HG03378 (cell line): ENCODE results near the gene BANF2.
"Not testable (repeated sequence)": the region's sequence is repeated elsewhere in the genome, so short reads cannot be mapped to it uniquely, and the experiment has no call there.

Experiments
- ATAC-seq: cut with Tn5 transposase; IDR thresholded peaks from one replicate; pipeline ENCODE4 v1.9.1; 2021; ENCODE audit warnings: mild to moderate bottlenecking, moderate library complexity; ENCODE audit not compliant: unreplicated experiment

BANF2 gene

DNA sequence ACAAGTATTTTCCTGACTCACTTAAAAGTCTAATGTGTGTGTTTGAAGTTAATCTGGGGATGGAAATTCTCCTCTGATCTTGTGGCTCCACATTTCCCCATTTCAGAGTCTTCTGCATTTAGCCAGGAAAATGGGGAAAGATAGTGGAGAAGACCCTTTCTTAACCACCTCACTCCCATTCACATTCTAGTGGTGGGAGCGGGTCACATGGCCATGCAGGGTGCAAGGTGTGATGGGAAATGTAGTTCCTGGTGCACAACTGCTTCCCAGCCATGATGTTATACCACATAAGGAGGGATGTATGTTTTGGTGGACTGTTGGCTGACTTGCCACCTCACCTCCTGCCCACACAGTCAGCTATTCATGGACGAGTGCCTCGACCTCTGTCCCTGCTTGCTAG, 61.8 kb downstream of the BANF2 start:
- no peak for ATAC-seq

DNA sequence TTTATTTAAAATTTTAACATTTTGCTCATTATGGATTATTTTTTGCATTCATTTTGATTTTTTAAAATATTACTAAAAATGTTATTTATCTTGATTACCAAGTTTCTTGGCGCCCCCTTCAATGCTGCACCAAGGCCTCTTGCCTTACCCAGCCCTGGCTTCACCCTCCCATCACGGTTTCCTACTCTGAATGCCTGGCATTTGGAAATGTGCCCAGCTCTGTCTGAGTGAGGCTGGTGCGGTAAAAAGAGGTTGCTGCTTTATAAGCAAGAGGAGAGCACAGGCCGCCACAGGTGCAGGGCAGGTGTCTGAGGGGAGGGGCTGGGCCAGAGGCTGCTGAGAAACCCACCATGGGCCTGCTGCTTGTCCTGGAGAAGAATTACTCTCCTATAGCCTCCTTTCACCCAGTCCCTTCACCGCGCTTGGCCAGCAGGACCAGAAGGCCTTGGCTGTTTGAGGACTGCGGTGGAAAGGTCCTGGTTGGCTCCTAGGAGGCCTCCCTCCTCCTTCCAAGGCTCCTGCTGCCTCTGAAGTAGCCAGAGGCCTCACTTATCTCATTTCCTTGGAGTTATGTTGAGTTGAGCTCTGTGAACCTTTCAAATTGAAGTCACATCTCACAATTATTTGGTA, 62.6 kb downstream of the BANF2 start:
- no peak for ATAC-seq

DNA sequence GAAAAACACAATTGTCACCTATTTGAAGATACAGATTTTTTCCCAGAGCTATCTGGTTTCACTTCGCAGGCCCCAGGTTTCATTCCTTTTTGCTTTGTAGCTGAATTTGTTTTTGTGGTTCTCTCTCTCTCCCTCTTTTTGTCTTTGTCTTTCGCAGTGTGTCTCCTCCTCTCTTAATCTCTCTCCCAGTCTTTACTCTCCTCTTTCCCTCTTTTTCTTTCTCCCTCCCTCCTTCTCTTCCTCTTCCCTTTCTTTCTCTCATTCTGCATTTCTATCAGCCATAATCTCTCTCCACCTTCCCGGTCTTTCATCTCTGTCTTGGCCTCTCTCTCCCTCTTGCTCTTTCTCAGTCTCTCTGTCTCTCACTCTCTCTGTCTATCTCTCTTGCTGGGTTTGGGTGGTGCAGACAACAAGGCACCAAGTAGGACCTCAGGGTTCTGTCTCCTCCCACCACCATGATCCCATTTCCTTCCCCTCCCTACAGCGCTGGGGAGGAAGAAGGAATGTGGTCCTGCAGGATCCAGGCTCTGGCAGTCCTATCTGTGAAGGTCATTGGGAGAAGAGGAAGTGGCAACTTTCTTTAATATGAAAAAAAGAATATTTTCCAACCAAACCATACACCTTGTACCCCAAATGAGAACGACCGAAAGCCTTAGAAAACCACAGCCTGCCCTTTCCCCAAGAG, 63.2 kb downstream of the BANF2 start:
- no peak for ATAC-seq

DNA sequence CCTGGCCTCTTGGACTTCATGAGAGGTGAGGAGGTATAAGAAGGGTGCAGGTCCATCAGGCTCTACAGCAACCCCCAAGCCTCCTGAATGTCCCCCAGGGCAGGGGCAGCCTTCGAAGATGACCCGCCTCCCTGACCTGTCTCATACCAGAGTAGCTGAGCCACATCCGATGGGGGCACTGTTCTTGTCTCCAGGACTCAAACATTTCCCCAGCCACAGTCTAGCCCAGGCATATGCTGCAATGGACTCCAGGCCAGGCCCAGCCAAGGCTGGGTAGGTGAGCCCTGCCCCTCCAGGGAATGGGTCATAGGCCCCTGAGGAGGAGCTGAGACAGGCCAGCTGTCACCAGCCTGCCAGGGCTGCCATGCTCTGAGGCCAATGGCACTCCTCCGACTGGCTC, 65.3 kb downstream of the BANF2 start:
- ATAC-seq = no peak

DNA sequence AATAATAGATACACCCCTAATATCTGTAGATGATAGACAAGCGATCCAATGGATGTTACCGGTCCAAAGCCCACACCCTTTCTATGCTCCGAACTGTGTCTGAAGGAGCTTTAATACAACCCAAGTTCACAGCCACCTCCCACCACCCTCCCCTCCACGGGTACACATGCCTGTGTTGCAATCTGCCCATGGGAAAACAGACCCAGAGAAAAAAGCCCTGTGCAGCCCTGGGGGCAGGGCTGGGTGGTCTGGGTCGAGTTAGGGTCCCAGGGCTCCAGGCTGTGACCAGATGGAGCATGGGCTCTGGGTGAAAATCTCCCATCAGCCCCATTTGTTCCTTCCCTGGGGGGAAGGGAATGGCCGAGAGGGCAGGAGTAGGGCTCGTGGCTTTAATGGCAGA, 65.8 kb downstream of the BANF2 start:
- ATAC-seq = no peak

DNA sequence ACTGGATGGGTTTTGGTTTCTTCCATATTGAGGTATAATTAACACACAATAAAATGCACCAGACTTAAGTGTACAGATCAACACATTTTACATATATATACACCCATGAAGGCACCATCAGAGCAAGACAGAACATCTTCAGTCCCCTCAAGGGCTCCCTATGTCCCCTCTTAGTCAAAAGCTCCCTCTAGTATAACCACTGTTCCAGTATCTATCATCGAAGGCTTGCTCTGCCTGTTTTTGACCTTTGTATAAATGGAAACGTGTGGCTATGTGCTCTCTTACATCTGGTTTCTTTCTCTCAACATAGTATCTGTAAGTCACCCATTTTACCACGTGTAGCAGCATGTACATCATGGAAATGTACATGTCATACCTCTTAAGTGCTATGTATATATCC, 66.5 kb downstream of the BANF2 start:
- ATAC-seq = no peak

DNA sequence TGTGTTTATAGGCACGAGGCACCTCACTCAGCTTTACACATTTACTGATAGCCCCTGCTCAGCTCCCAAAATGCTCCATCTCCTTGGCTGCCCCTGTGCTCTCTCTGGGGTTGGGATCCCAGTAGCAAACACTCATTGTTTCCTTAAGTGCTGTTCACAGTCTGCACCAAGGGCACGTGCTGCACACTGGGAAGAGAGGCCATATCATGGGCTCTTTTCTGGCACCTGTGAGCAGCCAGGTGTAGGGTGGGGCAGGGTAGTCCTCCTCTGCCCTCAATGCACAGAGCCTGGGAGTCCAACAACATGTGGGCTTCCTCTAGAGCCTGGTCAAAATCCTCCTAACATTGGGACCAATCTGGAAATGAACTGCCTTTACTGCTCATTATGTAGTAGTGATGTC, 67.9 kb downstream of the BANF2 start:
- ATAC-seq = no peak

DNA sequence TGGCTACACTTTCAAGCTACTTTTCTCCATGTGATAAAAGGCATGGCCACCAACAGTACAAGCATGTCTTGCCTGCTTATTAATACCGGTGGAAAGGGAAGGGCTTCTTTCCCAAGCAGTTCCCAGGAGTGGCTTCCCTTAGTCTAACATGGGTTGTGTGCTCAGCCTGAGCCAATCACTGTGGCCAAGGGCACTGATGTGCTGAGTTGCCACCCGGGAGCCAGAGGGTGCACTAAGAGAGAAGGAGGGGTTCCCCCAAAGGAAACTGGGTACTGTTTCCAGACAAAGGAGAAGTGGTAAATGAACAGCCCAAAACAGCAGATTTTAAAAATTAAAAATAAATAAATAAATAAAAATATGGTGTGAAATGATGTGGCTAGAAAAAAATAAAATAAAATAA, 68.5 kb downstream of the BANF2 start:
- no peak for ATAC-seq

DNA sequence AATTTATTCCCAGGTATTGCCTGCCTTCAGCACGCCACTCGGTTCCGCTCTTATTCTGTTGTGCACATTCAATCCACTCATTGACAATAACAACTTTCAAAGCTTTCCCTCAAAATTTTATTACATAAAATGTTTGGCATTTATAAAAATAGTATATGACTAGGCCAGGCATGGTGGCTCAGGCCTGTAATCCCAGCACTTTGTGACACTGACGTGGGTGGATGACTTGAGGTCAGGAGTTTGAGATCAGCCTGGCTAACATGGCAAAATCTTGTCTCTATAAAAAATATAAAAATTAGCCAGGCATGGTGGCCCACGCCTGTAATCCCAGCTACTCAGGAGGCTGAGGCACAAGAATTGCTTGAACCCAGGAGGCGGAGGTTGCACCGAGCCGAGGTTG, 70.0 kb downstream of the BANF2 start:
- not testable (repeated sequence) for ATAC-seq

DNA sequence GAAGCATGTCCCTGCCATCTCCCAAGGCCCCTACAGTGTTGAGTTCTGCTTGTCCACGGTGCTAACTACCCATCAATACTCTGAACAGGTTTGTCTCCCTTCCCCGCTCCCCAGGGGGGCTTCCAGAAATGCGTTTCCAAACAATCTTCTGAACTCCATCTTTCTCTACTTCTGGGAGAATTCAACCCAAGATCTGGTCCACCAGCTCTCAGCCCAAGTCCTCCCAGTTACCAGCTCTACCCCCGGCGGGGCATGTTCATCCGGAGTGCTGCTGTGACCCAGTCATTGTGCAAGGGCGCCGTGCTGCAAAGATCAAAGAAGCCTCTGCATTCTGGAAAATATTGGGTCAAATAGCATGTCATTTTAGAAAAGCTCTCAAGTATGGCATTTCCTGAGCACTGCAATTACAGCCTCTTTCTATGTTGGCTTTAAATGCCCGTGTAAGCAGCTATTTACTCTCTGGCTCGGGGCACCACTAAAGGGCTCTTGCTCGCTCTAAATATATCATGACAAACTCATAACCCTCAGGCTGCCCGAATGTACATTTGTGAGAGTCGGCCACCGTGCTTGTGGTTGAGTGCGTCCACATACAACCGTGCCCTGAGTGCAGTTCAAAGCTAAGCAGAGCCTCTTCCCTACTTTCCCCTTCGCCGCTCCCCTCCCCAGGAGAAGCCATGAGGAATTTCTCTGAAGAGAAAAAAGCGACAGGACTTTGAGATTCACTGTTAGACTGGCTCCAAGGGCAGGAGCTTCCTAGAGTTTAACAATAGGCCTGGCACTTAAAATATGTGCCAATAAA, 71.6 kb downstream of the BANF2 start:
- no peak for ATAC-seq

DNA sequence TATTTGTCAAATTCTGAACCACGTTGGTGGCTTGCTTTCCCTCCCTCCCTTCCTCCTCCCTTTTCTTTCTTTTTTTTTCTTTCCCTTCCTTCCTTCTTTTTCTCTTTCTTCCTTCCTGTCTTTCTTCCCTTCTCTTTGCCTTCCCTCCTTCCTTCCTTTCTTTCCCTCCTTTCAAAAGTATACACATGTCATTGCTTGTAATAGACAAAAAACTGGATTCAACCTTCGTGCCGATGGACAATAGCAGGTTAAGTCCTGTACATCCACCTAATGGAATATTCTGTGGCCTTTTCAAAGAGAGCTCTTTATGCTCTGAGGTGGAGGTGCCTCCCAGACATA, 72.2 kb downstream of the BANF2 start:
- no peak for ATAC-seq

DNA sequence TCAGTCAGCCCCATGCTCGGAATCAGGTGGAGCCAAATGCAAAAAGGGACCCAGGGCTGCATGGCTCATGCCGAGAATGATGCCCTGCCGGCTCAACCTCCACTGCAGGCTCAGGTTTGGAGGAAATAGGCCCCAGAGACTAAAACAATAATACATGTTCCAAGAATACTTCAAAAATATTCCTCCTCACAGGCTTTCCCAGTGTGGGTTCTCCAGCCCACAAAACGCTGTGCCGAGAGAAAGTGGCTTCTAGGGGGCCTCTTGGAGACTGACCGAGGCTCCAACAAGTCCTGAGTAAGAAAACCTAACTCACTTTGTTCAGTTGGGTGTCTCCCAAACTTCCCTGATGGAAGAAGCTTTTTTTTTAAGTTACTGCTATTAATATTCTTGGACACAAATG, 73.9 kb downstream of the BANF2 start:
- ATAC-seq = no peak

DNA sequence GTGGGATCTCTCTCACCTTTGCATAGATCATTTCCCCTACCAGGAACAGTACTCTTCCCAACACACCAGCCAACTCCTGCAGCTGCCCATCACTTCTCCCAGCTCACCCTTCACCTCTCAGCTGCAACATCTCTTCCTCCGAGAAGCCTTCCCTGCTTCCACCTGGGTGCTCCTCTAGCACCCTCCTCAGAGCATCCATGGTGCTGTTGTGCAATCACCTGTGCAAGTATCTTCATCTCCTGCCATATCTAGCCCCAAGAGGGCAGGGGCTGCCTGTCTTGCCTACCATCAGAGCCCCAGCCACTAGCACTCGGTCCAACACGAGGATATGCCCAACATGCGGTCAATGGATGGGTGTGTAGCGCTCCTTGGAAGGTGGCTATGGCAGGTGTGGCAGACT, 75.8 kb downstream of the BANF2 start:
- ATAC-seq = no peak

DNA sequence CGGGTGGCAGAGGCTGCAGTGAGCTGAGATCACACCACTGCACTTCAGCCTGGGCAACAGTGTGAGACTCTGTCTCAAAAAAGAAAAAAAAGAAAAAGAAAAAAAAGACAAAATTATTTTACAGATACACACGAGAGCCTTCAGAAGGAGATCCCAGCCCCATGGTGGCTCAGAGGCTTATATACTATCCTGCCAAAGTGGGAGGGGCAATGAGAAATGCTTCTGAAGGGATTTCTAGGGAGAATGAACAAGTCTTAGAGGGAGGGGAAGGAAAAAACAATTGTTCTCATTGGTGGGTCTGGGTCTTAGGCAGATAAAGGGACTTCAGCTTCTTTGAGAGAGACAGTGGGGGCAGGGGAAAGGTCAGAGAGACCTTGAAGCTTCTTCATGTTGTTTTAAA, 76.8 kb downstream of the BANF2 start:
- ATAC-seq = no peak

DNA sequence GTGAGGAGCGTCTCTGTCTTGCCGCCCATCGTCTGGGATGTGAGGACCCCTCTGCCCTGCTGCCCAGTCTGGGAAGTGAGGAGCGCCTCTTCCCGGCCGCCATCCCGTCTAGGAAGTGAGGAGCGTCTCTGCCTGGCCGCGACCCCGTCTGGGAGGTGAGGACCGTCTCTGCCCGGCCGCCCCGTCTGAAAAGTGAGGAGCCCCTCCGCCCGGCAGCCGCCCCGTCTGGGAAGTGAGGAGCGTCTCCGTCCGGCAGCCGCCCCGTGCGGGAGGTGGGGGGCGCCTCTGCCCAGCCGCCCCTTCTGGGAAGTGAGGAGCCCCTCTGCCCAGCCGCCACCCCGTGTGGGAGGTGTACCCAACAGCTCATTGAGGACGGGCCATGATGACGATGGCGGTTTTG, 79.2 kb downstream of the BANF2 start:
- not testable (repeated sequence) for ATAC-seq

DNA sequence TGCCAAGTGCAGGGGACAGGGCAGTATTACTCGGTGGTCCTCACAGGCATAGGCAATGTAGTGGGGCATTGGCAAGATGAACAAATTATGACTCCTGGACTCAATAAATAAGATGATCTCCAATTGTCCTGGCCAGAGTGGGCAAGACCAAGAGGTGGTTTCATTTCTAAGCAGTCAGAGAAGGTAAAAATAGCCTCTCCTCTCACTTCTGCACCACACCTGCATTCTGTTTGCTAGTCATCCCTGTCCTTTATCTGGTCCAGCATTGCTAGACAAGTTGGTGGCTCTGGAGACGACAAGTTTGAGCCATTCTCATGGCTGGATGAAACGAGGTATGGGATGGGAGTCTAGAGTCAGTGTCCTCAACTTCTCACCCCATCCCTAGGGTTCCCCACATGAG, 83.0 kb downstream of the BANF2 start:
- no peak for ATAC-seq

DNA sequence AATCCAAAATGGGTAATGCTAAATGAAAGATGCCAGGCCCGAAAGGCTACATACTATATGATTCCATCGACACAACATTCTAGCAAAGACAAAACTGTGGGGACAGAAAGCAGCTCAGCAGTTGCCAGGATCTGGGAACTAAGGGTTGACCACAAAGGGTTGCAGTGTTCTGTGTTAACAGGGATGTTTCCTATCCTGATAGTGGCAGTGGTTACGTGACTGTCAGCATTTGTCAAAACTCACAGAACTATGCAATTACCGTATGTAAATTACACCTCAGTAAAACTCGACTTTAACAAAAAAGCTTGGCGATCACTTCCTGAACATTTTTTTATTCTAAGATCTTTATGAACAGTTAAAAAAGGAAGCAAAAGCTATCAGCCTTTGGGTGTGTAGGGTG, 83.9 kb downstream of the BANF2 start:
- ATAC-seq = no peak

DNA sequence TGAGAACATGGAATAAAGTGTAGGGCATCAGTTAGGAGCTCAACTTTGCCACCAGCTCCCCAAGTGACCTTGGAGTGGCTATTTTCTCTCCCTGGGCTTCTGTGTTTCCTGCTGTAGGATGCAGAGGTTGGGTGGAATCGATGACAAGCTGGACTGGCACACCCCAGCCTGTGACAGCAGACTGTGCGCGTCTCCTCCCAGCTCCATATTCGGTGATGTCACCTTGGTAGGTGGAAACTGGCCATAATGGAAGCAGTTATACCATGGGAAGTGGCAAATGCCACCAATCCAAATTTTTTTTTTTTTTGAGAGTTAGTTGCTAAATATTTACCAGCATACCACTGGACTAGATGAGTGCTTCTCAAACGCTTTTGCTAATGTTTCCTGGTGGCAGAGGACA, 85.2 kb downstream of the BANF2 start:
- no peak for ATAC-seq
